B cell (primary cell): ENCODE data around the gene GH2.
"Not testable (repeated sequence)": the region's sequence is repeated elsewhere in the genome, so short reads cannot be mapped to it uniquely, and the experiment has no call there.

Source experiments
- CTCF ChIP-seq: fragments of 200-600 bp; IDR thresholded peaks from one replicate; pipeline ENCODE4 v1.8.0; 2022; ENCODE audit warnings: antibody characterized with exemption, mild to moderate bottlenecking
- EZH2 ChIP-seq: IDR thresholded peaks from 2 replicates; pipeline ENCODE4 v1.6.1; 2012; ENCODE audit warnings: borderline replicate concordance, low read depth, mild to moderate bottlenecking, moderate library complexity, low read length; ENCODE audit not compliant: insufficient read depth, poor library complexity, severe bottlenecking

- not testable (repeated sequence) for TF ChIP-seq CTCF, EZH2
Observed at GRCh38 chr17:63866625-63867024, 15.1 kb downstream of the GH2 start.
